Suppressor macrophage treated with lipopolysaccharide for 4 hours (primary cell): ENCODE measurements around the gene LMBR1.
"Not testable (repeated sequence)": the region's sequence is repeated elsewhere in the genome, so short reads cannot be mapped to it uniquely, and the experiment has no call there.

Source experiments
- DNase-seq: peaks from one replicate; pipeline ENCODE4 v3.0.0-alpha.2; 2020

Gene LMBR1

DNA sequence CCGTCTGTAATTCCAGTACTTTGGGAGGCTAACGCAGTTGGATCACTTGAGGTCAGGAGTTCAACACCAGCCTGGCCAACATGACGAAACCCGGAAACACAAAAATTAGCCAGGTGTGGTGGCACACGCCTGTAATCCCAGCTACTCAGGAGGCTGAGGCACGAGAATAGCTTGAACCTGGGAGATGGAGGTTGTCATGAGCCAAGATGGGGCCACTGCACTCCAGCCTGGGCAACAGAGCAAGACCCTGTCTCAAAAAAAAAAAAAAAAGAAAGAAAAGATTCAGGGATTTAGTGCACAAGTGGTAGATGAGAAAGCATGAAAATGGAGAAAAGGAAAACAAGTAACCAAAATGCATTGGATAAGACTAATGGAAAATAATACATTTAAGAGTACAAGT, 49.4 kb downstream of the LMBR1 start:
- DNase-seq, result not testable (repeated sequence)

- no peak for DNase-seq
These were observed 49.8 kb downstream of the LMBR1 start for GRCh38 chr7:156843157-156843556.

- no peak for DNase-seq
These were observed 50.2 kb downstream of the LMBR1 start for GRCh38 chr7:156842740-156843140.

DNA sequence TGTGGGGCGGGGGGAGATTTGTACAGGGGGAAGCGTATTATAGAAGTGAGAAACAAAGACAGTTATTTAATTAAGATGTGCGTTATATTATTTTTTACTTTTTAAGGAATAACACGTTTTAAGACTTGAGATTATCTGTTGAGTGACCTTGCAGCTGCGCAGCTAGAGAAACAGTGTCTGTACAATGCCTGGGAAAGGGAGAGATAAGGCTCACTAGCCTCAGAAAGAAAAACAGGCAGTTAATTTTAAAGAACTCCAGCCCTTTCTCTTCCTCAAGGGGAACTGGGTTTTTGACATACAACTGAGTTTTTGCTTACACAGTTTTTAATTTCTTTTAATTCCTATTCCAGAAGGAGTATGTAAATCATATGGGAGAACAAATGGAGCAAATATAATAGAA, 50.7 kb downstream of the LMBR1 start:
- no peak for DNase-seq

- DNase-seq, result no peak
These were observed 51.5 kb downstream of the LMBR1 start for GRCh38 chr7:156841497-156841896.

DNA sequence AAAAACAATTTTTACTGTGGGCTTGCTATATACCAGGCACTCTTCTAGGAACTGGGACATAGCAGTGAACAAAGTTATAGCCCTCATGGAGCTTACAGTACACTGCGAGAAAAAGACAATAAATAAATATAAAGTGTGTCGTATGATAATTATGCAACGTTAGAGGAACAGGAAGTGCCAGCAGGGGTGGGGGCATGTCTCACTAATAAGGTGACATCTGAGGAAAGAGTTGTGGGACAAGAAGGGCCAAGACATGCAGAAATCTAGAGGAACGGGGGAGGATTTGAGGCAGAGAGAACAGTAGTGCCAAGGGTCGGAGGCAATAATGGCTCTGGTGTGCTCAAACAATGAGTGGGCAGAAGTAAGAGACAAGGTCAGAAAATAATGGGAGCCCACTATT, 52.8 kb downstream of the LMBR1 start:
- DNase-seq, result no peak

GRCh38 chr7:156836443-156836842, 56.5 kb downstream of the LMBR1 start:
- DNase-seq, result no peak

- DNase-seq, result no peak
These were observed 58.5 kb downstream of the LMBR1 start for GRCh38 chr7:156834462-156834861.

DNA sequence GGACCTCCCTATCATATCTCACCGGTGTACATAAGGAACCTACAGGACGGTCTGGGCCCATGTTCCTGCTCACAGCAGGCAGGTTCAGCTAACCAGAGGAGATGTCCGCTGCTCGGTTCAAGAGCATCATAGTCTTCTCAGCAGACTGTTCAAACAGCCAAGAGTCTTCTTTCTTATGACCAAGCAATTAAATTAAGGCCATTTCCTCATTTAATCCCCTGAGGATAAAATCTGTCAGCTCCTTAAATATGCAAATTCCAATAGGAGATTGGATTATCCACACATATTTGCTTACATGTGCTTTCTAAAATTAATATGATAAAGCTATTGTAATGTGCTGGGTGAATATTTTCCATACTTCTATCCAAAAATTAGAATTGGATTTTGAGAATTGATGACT, 59.7 kb downstream of the LMBR1 start:
- DNase-seq, result no peak

DNA sequence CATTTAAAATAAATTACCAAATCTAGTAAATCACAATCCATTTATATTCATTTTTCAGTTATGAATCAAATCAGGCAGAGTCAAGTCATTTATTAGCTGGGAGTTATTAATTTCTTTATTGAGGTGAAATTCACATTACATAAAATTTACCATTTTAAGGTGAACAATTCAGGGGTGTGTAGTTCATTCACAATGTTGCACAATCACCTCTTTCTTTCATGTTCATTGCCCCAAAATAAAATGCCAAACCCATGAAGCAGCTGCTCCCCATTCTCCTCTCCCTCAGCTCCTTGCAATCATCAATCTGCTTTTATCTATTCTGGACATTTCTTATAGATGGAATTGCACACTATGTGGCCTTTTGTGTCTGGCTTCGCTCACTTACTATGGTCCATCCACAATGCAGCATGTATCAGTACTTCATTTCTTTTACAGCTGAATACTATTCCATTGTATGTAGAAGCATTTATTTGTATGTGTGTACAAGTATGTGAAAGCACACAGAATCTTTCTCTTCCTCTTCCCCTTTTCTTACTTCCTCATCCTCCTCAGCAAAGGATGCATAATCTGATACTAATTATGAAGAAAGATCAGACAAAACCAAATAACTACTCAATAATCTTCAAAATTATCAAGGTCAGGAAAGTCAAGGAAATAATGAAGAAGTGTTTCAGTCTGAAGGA, 60.6 kb downstream of the LMBR1 start:
- DNase-seq, result peak; percentile 23

- DNase-seq, result peak; percentile 8
These were observed 63.2 kb downstream of the LMBR1 start for GRCh38 chr7:156829669-156830336.

- no peak for DNase-seq
These were observed 65.3 kb downstream of the LMBR1 start for GRCh38 chr7:156827587-156828203.

DNA sequence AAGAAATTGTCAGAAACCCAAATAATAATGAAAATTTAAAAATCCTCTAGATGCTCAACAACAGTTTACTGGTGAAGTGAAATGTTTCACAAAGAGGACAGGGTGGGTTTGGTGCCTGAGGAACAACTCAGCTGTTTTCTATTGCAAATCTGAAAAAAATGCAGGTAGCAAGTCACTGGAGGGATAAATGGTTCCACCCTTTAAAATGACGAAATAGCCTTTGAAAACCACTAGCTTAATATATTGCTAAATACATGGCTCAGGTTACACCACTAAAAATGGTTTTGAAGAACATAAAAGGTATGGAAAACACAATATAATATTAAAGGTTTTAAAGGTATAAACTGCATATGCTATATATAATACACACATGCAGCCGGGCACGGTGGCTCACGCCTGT, 69.5 kb downstream of the LMBR1 start:
- DNase-seq, result no peak

- DNase-seq, result no peak
These were observed 72.4 kb downstream of the LMBR1 start for GRCh38 chr7:156820445-156821063.

GRCh38 chr7:156819733-156820295, 73.2 kb downstream of the LMBR1 start:
- DNase-seq, result no peak

GRCh38 chr7:156818133-156818532, 74.8 kb downstream of the LMBR1 start:
- DNase-seq, result no peak

DNA sequence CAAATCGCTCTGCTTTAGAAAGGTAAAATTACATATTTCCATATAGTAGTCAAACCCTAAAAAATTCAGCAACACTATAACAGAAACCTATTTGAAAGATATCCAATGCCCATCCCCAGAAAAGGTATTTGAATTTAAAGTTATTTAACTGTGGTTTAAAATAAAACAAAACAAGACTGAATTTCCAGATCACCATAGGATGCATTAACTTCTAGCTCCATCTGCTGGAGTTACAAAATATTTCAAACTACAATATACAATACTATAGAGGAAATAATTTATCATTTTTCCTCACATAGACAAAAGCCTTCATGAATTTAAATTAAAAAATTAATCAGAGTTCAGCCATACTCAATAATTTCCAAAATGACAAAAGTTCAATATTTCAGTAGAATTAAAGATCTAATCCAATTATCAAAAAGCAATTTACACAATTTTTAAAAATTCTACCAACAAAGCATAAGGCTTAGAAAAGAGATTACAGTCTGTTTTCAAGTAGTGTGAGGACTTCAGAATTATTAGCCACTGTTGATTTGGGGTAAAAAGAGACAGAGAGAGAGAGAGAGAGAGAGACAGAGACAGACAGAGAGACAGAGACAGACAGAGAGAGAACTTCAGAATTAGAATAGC, 75.9 kb downstream of the LMBR1 start:
- DNase-seq, result peak; percentile 42

DNA sequence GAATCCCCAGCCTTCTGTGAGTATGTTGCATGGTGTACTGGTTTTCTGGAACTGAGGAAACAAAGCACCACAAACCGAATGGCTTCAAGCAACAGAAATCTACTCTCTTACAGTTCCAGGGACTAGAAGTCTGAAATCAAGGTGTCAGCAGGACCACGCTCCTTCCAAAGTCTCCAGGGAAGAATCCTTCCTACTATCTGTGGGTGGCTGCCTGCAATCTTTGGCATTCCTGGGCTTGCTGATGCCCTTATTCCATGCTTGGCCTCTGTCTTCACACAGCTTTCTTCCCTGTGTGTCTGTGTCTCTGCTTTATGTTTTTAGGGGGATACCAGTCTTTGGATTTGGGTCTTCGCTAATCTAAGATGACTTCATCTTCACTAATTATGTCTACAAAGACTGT, 81.3 kb downstream of the LMBR1 start:
- DNase-seq, result no peak

DNA sequence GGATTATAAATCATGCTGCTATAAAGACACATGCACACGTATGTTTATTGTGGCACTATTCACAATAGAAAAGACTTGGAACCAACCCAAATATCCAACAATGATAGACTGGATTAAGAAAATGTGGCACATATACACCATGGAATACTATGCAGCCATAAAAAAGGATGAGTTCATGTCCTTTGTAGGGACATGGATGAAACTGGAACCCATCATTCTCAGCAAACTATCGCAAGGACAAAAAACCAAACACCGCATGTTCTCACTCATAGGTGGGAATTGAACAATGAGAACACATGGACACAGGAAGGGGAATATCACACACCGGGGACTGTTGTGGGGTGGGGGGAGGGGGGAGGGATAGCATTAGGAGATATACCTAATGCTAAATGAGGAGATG, 89.3 kb downstream of the LMBR1 start:
- DNase-seq, result not testable (repeated sequence)

DNA sequence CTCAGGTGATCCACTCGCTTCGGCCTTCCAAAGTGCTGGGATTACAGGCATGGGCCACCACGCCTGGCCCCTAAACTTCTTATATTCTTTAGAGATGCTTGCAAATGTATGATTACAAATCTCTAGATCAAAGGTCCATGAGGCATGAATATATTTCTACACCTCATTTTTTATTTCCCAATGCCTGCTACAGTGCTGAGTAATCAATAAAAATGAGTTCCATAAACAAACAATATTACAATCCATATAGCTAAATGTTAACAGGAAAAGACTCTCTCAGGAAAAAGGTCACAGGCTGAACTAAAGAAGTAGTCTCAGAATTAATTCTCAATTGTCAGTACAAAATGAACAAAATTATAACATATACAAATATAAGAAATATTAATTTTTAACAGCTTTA, 90.8 kb downstream of the LMBR1 start:
- no peak for DNase-seq

- DNase-seq, result no peak
These were observed 97.6 kb downstream of the LMBR1 start for GRCh38 chr7:156795415-156795814.

DNA sequence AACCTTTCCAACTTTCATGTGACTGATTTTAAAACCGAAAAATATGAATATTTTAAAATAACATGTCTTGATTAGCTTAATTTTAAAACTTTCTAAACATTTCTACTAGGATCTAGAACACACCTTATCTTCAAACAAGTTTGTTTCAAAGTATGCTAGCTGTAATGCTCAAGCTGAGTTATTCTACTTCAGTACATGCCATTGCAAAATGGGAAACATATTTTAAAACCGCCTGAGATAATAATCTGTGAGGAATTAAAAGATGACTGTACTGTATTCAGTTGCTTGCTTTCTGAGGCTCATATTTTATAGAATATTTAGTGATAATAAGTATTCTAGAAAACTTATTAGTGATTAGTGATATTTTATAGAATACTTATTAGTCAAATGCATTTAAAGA, 99.6 kb downstream of the LMBR1 start:
- DNase-seq, result no peak

- no peak for DNase-seq
These were observed 100.4 kb downstream of the LMBR1 start for GRCh38 chr7:156792611-156793010.
